ENCODE measurements around the gene LCOR. TPM values are rescaled to one million over a fixed set of nuclear protein-coding genes. Genes with fewer than 3 reads are reported as not detected.
A peak's percentile ranks its signal among the peaks of the same experiment; 100 is the strongest.

The LCOR gene
- total and polyA plus RNA-seq, 2 of the 13 experiments (the other 11 are each of a cell fraction or from before 2014, with no cell fraction given), result 12.4 to 23.7 TPM

GRCh38 chr10:97024168-97025073 is 192.3 kb downstream of the LCOR start (continued):
- TF ChIP-seq KIAA2018 (CRISPR knock-in tag; IDR thresholded peaks at IDR 0.05; ENCODE audit: borderline replicate concordance), result no peak
- no peak for TF ChIP-seq SATB2 (CRISPR knock-in tag; IDR thresholded peaks at IDR 0.05)
- peak; percentile 78 for TF ChIP-seq ARID5B (CRISPR knock-in tag; IDR thresholded peaks at IDR 0.05)
- TF ChIP-seq HNF1B (CRISPR knock-in tag; IDR thresholded peaks at IDR 0.05), result 0 out of 2 replicates have a peak, but pooled peaks have one; percentile 45
- TF ChIP-seq ZMYM2 (CRISPR knock-in tag; IDR thresholded peaks at IDR 0.05), result no peak
- no peak for TF ChIP-seq ZNF142 (CRISPR knock-in tag; IDR thresholded peaks at IDR 0.05)
- TF ChIP-seq ZNF274 (CRISPR knock-in tag; IDR thresholded peaks at IDR 0.05), result no peak
